GM12873 (cell line): Measurements from ENCODE around the gene POLR1H.

ENCODE experiments used
- TF ChIP-seq, protein P1 (sequence below): IDR thresholded peaks from 2 replicates; pipeline ENCODE4 v1.5.1; 2012; ENCODE audit warnings: low read depth, mild to moderate bottlenecking, moderate library complexity, low read length, control low read depth; ENCODE audit not compliant: insufficient read depth; ENCODE audit errors: missing control alignments

Gene POLR1H

DNA sequence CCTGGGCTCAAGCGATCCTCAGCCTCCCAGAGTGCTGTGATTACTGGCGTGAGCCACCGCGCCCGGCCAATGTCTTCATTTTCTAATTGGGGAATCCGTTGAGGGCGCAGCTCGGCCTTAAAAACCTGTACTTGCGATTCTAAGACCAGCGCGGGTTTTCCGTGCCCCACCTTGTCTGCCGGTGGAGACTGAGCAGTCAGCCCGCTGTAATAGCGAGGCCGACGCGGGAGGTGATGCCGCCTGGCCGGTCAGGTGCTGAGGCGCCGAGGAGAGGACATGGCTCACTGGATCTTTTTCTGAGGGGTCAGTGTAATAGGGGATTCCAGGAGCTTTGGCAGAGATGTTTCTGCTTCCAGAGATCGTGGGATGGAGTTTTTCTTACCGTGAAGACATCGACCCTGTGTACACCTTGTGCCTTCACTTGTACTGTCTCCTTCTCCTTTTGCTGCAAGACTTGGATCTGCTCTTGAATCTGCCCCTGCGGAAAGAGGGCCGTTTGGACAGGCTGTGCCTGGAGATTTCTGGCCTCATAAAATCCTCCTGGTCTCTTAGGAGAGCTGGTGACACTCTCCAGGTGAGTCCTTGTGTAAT, 50.3 kb downstream of the POLR1H start:
- TF ChIP-seq, protein P1, sequence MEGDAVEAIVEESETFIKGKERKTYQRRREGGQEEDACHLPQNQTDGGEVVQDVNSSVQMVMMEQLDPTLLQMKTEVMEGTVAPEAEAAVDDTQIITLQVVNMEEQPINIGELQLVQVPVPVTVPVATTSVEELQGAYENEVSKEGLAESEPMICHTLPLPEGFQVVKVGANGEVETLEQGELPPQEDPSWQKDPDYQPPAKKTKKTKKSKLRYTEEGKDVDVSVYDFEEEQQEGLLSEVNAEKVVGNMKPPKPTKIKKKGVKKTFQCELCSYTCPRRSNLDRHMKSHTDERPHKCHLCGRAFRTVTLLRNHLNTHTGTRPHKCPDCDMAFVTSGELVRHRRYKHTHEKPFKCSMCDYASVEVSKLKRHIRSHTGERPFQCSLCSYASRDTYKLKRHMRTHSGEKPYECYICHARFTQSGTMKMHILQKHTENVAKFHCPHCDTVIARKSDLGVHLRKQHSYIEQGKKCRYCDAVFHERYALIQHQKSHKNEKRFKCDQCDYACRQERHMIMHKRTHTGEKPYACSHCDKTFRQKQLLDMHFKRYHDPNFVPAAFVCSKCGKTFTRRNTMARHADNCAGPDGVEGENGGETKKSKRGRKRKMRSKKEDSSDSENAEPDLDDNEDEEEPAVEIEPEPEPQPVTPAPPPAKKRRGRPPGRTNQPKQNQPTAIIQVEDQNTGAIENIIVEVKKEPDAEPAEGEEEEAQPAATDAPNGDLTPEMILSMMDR = no peak

- TF ChIP-seq, protein P1 = no peak
These were observed 51.4 kb downstream of the POLR1H start for GRCh38 chr6:30112402-30112994.

DNA sequence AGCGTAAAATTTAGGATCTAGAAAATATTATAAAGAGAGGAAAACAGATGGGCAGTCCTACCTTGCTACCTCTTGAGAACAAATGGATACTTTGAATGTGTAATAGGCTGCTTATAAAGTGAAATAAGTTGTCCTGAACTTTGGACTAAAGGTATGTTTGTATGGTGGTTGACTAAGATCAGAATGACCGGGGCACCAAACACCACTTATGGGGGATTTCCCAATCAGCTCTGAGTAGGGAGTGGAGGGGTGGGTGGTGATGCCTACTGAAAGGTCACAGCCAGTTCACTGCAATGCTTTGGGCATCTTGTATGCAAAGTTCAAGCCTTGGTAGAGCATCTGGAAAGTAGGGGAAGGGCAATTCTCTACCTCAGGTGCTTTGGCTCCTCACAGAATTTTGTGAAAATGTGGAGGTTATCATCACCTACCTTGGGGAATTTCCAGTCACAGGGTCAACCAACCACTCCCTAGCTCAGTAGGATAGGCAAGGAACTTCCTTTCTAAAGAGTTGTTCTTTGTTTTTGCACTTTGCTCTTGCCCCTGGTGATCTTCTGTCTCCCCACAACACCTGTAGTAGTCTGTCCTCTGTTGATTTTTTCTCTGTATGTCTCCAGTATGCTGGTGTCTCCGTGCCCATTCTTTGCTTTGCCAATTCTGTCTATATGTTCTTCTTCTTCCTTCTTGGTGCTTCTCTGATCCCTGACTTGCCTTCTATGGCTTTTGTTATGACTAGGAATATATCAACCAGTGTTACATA, 52.1 kb downstream of the POLR1H start, which contains the start of gene TRIM31:
Gene TRIM31, minus strand, starts transcription at position 88 of the 757 bp plus-strand sequence. CDS start 285 bp downstream, outside the sequence.
- TF ChIP-seq, protein P1 = no peak

- TF ChIP-seq, protein P1 = no peak
These were observed 52.8 kb downstream of the POLR1H start for GRCh38 chr6:30113841-30114240.
